NCI-H146 (cell line): ENCODE data around the gene KDM3A.

ENCODE experiments used
- DNase-seq: peaks from one replicate; lab custom pipeline; 2025; lab: John Stamatoyannopoulos, UW

KDM3A gene

DNA sequence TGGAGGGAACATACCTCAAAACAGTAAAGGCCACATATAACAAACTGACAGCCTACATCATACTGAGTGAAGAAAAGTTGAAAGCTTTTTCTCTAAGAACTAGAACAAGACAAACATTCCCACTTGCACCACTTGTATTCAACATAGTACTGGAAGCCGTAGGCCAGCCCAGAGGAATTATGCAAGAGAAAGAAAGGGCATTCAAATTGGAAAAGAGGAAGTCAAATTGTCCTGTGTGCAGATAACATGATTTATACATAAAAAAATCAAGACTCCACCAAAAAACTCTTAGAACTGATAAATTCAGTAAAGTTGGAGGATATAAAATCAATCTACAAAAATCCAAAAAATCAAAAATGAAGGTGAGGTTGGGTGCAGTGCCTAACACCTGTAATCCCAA is 8.0 kb upstream of the KDM3A start:
- DNase-seq = no peak

DNA sequence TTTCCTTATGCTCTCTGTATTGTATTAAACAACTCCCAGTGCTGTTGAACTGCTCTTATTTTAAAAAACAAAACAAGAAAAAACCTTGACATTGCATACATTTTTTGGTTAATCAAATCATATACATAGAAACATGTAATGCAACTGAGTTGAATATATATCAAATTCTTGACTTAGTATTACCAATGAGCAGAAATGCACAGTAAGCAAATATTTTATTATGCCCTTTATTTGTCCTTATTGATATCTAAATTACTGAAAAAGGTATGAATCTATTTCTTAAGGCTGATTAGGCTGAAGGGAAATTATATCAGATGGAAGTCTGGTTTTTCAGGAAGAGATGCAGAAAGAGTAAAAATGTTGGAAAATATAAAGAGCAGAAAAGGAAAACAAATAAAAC is 6.9 kb upstream of the KDM3A start:
- no peak for DNase-seq

- no peak for DNase-seq
Measured at GRCh38 chr2:86435531-86435930, 5.6 kb upstream of the KDM3A start.

DNA sequence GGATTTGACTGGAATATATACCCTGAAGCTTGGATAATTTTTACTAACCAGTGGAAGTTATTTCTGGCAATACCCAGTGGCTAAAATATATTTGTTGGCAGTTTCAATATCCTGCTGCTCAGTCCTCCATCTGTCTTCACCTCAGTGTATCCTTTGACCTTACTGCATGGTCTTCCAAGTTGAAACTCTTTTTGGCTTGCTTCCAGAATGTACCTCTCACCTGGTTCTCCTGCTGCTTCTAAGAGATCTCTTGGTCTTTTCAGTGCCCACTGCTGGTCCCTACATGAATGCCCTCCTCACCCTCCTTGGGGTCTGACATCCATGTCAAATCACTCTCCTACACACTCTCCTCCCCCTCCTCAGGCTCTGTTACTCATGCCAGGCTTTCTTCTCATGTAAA is 4.8 kb upstream of the KDM3A start:
- no peak for DNase-seq

GRCh38 chr2:86439879-86440630 is 1.1 kb upstream of the KDM3A start:
- no peak for DNase-seq

DNA sequence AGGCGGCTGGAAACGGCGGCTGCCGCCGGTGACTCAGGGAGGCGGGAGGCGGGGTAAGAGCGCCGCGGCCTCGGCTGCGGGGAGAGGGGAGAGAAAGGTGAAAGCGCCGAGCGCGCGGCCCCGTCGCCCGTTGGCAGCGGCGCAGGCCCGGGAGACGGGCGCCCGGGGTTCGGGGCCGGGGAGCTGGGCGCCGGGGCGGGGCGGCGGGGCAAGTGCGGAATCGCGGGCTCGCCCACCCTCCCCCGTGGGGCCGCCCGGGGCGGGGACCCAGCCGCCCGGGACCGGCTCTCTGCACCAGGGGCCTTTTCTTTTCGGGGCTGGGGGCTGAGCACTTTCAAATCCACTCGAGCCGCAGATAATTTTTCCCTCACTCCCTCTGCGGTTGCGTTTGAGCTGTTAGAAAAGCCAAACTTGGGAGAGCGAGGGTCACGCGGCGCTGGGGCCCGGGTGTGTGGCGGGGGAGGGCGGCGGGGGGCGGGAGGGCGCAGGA is 266 bp downstream of the KDM3A start:
- DNase-seq = no peak

DNA sequence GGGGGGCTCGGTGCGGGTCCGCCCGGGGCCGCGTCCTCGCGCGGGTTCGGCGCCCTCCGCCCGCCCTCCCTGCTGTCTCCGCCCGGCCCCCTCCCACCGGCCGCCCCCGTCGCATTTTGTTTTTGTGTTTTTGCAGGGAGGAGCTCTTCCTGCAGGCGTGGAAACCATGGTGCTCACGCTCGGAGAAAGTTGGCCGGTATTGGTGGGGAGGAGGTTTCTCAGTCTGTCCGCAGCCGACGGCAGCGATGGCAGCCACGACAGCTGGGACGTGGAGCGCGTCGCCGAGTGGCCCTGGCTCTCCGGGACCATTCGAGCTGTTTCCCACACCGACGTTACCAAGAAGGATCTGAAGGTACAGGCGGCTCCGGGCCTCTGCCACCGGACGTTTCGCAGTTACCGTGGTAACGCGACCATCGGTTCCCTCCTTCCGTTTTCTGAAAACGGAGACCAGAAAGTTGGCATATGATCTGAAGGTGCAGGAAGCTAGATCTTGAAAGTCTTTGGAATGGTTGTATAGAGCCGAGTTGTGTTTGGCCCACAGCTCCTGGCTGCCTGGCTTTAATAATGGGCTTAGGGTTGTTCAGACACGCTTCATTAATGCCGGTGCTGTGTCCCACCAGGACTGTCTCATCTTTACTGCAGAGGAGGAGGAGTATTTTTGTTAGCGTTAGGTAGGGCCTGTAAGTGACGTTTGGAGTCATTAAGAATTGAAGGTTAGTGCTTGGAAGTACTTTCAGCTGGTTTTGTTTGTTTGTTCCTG is 891 bp downstream of the KDM3A start:
- peak; percentile 56 for DNase-seq

- peak; percentile 51 for DNase-seq
Measured at GRCh38 chr2:86442642-86443005, 1.5 kb downstream of the KDM3A start.

- no peak for DNase-seq
Measured at GRCh38 chr2:86443631-86444350, 2.6 kb downstream of the KDM3A start.

DNA sequence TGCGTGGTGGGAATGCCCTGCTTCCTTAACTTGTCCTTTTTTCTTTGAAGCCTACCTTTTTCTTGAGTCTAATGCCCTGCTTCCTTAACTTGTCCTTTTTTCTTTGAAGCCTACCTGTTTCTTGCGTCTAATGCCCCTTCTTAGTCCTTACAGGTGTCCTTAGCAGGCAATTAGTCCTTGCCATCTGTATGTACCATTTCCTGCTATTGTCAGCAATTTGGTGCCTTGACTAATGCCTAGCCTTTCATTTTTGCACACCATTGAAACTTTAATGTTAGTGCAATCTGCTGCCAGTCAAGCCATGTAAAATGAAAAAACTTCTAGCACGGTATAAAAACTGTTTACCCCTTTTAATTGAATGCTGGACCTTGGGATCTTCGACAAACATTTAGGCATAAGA is 4.3 kb downstream of the KDM3A start:
- no peak for DNase-seq

DNA sequence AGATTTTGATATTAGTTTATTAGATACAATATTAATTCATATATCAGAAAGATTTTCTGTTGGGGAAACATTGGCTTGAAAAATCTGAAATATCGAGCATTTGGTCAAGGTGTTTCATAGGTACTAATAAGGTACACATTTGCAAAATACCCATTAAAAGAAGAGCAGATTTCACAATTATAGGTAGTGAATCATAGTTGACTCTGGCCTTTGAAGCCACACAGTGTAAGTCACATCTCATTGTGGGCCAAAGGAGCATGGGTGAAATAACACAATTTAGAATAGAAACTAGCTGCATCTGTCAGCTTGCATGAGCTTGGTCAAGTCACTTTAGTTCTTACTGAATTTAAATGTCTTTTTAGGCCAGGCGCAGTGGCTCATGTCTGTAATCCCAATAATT is 4.9 kb downstream of the KDM3A start:
- DNase-seq = no peak

DNA sequence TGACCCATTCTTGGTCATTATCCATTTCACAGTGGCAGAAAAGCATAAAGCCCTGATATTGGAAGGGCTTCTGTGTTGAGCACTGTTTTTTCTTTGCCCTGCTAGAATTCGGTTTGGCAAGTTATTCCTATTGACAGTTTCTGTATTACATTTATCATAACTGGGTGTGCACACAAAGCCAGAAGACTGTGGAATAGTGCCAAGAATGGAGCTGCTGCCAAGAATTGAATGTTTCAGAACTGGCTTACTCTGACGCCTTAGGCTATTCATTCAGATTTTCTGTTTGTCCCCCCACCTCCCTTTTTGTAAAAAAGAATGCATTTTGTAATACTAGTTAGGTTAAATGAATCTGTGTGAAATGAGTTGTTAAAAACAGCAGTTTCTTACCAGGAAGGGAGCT is 12.7 kb downstream of the KDM3A start:
- DNase-seq = no peak

- no peak for DNase-seq
Measured at GRCh38 chr2:86454238-86454637, 13.1 kb downstream of the KDM3A start.

GRCh38 chr2:86455181-86455580 is 14.0 kb downstream of the KDM3A start:
- no peak for DNase-seq

- no peak for DNase-seq
Measured at GRCh38 chr2:86461042-86461743, 20.0 kb downstream of the KDM3A start.

- DNase-seq = no peak
Measured at GRCh38 chr2:86464652-86465051, 23.5 kb downstream of the KDM3A start.

- no peak for DNase-seq
Measured at GRCh38 chr2:86466306-86466705, 25.1 kb downstream of the KDM3A start.

DNA sequence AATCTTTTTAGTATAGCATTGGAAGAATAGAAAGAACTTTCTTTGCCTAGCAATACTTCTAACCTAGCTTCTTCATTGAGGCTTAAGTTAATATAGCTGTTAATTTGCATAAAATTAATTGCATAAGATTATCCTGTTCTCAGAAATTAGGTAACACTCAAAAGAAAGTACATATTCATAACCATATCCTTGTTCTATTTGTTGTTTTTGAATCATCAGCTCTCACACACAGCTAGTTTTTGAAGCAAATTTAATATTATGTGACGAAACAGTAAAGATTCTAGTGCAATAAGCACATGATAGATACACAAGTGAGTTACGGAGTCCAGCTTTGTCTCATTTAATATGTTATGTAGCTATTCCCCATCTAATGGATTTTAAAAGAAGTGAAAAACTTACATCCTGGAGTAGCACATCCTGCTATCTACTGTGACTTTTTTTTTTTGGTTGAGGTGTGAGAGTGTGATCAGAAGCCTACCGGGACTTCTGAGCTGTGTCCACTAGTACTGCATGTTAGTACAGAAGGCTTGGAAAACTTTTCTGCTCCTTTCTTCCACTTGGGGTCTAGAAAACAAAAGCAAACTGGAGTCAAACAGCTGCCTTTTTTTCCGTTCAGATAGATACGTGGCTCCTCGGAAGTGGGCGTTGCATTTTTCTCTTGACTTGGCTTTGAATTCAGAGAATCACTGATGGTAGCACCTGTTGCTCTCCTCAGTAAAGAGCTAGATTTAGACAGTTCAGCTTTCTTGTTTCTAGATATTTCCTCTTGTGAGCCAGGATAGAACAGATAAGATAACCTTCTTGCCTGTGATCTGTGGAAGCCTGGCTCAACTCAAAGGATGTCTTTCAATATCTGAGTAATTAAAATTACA is 27.2 kb downstream of the KDM3A start:
- DNase-seq = no peak

DNA sequence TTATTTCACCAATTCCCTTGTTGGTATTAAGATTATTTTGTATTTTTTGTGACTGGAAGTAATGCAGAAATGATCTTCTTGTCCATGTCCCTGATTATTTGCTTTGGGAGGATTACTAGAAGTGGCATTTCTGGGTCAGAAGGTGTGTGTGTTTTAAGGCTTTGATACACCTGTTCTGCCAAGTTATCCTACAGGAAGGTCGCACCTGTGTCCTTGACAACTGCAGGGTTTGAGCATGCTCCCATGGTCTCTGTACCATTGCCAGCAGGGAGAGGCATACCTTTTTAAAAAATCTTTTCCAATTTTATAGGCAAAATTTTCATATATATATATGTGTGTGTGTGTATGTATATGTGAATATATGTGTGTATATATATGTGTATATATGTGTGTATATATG is 29.7 kb downstream of the KDM3A start:
- DNase-seq = no peak

- DNase-seq = no peak
Measured at GRCh38 chr2:86471637-86472036, 30.5 kb downstream of the KDM3A start.

GRCh38 chr2:86476092-86476491 is 34.9 kb downstream of the KDM3A start:
- DNase-seq = no peak
